IPS-NIHi11 (cell line): Measurements from ENCODE around the gene GNB1L.

Source experiments
- DNase-seq: peaks from one replicate; pipeline ENCODE4 v3.0.0; 2012; ENCODE audit warnings: mixed read lengths, low spot score

Gene GNB1L

GRCh38 chr22:19875531-19876313, 21.0 kb upstream of the GNB1L start:
- no peak for DNase-seq

GRCh38 chr22:19875061-19875530, 20.4 kb upstream of the GNB1L start:
- no peak for DNase-seq

DNA sequence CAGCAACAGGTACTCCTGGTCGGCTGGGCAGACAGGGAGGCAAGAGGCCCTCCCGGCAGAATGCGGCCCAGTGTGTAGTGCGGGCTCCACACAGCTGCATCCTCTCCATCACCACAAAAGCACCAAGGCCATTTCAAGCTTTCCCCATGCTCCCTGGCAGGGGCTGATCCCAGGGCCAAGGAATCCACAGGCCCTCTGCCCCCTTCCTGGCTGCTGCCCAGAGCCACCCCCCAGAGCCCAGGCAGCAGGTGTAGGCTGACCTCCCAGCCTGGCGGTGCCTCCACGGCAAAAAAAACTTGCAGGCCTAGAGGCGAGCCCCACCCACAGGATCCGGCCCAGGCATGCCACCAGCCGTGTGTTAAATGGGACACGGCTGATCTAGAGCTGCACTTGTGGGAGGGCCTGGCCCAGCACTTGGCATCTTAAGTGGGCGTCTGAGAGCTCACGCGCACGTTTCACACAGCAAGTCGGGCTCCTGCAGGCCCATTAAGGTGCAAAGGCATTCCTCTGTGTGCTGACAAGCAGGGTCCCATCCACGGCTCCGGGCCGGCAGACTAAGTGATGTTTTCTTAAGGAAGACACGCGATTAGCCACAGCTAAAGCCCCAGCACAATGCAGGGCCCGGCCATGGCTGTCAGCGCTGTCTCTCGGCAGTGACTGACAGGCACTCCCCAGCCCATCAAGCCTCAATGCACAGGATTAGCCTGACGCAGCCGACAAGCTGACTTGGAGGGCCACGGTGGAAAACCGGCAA, 19.8 kb upstream of the GNB1L start:
- no peak for DNase-seq

GRCh38 chr22:19873960-19874306, 19.3 kb upstream of the GNB1L start:
- no peak for DNase-seq

DNA sequence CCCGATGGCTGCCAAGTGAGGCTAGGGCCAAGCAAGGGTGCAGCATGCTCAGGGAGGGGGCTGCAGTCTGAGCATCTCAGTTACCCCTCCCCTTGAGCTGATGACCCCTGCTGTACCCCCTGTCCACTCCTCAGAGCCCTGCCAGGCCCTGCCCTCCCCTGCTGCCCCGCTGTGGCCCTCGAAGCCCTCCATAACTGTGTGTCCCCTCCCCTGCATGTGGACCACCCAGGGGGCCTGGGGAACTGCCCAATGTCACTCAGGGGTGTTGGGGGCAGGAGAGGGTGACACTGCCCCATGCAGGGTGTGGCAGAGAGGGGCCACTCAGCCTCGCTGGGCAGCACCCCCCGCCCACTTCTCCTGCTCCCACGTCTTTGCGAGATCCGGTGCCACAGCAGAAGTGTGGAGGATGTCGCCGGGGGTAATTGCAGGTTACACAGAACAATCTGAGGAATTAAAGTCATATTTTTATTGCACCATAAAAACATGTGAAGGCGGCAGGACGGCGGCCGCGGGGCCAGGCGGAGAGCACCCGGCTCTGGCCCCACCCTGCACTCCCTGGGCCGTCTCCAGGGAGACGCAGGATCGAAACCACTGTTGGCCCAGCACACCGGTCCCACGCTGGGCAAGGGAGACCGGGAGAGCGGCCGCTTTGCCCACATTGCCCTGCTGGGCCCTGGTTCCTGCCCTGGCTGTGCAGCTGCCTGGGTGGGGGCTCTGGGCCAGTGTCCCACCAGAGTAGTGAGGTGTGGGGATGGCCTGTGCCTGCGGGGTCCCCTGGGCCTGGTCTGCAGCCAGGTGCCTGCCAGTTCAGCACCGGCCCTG, 18.7 kb upstream of the GNB1L start:
- DNase-seq = no peak

- DNase-seq = no peak
Observed at GRCh38 chr22:19872779-19873137, 18.1 kb upstream of the GNB1L start.

- DNase-seq = peak; percentile 4
Observed at GRCh38 chr22:19871845-19872778, 17.4 kb upstream of the GNB1L start.

- DNase-seq = peak; percentile 7
Observed at GRCh38 chr22:19871023-19871844, 16.6 kb upstream of the GNB1L start.

DNA sequence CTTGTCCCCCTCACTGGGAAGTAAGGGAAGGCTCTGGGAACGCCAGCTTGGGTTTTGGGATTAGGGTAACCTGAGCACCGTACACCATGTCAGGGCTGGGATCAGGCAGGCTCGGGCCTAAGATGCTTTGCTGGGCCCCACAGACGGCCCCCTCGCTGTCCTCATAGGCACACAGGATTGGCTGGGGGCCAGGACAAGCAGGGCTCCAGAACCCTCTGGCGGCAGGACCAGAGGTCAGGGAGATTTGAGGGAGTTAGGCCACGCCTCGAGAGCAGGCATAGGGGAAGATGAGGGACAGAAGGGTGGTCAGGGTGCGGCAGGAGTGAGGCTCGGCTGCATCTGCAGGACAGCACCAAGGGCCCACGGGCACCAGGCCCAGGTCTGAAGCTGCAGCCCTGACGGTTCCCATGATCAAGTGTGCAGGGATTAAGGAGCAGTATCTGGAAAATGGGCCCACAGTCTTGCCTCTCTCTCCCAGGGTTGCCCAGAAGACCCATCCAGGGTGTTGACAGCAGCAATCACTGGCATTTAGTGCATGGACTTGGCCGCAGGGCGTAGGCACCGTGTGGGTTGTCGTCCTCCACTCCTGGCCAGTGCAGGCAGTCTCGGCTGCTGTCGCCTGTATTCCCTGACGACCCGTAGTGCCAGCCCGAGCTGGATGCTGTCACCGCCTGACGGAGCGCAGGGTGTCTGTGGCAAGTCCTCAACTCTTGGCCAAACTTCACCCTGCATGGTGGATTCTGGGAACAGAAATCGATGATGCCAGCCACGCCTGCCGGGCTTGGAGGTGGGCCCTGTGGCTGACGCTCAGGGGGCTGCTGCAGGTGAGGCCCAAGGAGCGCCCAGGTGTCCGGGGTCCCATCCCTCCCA, 15.7 kb upstream of the GNB1L start:
- DNase-seq = peak; percentile 4

GRCh38 chr22:19869497-19870152, 15.0 kb upstream of the GNB1L start:
- peak; percentile 5 for DNase-seq

DNA sequence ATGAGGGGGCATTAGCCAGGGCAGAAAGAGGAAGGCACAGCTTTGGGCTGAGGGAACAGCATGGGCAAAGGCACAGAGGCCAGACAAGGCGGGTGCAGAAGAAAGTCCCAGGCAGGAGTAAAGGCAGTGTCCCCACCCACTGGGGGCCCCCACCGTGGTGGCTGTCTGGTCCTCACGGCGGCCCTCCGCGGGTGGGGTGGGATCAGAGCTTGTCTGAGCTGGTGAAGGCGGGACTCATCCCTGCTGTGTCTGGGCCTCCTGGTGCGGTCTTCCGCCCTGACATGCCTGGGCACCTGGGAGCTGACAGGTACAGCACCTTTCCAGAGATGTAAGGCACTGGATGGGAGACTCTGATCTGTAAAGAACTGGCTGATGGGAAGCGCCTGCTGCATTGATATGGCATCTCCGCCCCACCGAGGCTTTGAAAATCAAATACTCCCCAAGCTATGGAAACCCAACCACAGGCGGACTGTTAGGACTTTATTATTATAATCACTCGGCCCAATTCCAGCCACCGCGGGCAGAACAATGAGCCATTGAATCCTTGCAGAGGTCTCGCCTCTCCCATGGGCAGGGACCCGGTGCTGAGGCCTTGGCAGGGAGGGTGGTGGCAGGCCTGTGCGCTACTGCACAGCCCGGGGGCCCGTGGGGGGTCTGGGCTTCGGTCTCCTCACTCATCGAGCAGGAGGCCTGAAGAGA, 14.2 kb upstream of the GNB1L start:
- DNase-seq = no peak

DNA sequence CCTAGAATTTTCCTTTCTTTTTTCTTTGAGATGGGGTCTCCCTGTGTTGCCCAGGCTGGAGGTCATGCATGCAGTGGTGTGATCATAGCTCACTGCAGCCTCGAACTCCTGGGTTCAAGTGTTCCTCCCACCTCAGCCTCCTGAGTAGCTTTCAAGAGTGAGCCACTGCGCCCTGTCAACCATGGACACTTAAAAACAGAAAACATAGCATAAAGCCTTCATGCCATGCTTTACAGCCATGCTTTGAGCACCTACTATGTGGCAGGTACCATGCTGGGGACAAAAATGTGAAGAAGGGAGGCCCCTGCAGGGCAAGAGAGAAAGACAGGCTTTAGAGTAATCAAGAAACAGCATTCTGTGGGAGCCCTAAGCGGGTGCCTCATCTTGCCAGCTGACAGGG, 13.7 kb upstream of the GNB1L start:
- DNase-seq = no peak

DNA sequence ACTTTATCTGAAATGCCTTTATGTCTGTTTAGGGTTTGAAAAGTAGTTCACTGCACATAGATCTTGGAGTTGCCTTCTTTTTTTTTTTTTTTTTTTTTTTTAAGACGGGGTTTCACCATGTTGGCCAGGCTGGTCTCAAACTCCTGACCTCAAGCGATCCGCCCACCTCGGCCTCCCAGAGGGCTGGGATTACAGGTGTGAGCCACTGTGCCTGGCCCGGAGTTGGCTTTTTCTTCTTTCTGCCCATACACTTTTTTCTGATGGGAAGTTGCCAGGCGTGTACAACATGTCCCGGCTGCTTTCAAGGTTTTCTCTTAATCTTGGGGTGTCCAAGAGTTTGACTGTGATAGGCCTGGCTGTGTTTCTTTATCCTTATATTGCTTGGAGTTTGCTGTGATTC, 12.9 kb upstream of the GNB1L start:
- no peak for DNase-seq

DNA sequence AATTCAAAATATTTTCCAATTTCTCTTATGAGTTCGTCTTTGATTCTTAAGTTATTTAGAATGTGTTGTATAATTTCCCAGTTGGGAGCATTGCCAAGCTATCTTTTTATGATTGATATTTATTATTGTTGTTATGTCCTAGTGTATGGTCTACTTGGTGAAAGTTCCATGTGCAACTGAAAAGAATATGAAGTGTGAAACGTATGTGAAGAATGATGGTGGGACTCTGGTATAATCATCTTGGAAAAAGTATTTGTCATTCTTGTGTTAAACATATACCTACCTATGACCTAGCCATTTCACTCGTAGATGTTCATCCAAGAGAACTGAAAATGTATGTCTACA, 12.0 kb upstream of the GNB1L start:
- no peak for DNase-seq

DNA sequence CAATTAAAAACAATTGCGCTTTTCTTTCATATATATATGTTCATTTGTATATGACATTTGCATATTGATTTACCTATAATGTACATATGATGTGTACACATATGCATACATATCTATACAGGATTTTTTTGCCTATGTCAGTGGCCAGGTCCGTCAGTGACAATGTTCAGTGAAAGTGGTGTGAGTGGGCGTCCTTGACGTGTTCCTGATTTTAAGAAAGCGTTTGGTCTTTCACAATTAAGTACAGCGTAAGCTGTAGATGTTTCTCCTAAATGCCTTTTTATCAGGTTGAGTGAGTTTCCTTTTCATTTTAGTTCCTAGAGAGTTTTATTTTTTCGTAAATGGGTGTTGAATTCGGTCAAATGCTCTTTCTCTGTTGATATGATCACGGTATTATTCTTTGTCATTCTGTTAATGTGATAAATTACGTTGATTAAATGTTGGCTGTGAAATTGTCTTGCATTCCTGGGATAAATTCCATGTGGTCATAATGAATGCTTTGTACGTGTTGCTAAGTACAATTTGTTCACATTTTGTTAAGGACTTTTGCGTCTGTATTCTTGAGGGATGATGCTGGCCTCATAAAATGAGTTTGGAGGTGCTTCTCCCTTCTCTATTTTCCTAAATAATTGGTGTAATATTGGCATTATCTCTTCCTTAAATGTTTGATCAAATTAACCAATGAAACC, 10.6 kb upstream of the GNB1L start:
- DNase-seq = no peak

- DNase-seq = no peak
Observed at GRCh38 chr22:19864538-19865106, 9.9 kb upstream of the GNB1L start.

DNA sequence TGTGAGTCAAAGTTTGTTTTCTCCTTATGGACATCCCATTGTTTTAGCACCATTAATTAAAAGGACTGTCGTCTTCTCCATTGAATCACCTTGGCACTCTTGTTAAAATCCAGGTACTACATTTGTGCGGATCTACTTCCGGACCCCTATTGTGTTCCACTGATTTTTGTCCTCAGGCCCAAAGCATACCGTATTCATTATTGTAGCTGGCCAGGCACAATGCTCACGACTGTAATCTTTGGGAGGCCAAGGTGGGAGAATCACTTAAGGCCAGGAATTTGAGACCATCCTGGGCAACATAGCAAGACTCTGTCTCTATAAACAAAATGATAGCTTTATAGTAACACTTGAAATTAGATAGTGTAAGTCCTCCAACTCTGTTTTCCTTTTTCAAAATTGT, 8.9 kb upstream of the GNB1L start:
- DNase-seq = no peak
